Measurements from ENCODE around the gene SEMA4A. TPM values are rescaled to one million over a fixed set of nuclear protein-coding genes. Genes with fewer than 3 reads are reported as not detected.

SEMA4A gene
- total and polyA plus RNA-seq, 2 of the 8 experiments (the other 6 are each of a cell fraction or from before 2014, with no cell fraction given): 7.3 to 10.6 TPM

- no peak for TF ChIP-seq POLR2A (IDR thresholded peaks at IDR 0.05; ENCODE audit: control extremely low read depth in 1 of 2, low read depth in 2 of 2, low read length in 2 of 2)
- TF ChIP-seq ASH2L (IDR thresholded peaks at IDR 0.05; ENCODE audit: low read length): no peak
- TF ChIP-seq RBBP5 (IDR thresholded peaks at IDR 0.05; ENCODE audit: borderline replicate concordance, low read depth, low read length): no peak
- no peak for TF ChIP-seq ATF2 (IDR thresholded peaks at IDR 0.05; ENCODE audit: low read length)
- TF ChIP-seq NANOG (IDR thresholded peaks at IDR 0.05; ENCODE audit: insufficient read depth, low read depth, low read length, poor library complexity, severe bottlenecking): no peak
- TF ChIP-seq CHD1 (IDR thresholded peaks at IDR 0.05; ENCODE audit: low read depth, low read length): no peak
- no peak for TF ChIP-seq GABPA (IDR thresholded peaks at IDR 0.05; ENCODE audit: borderline replicate concordance, insufficient read depth, low read length)
- TF ChIP-seq SRF (IDR thresholded peaks at IDR 0.05; ENCODE audit: low read depth, low read length): no peak
- TF ChIP-seq CREB1 (IDR thresholded peaks at IDR 0.05): no peak
- no peak for TF ChIP-seq ZNF274 (IDR thresholded peaks at IDR 0.05; ENCODE audit: borderline replicate concordance, extremely low read depth, low read length)
Observed at GRCh38 chr1:156150333-156151011, 2.9 kb upstream of the SEMA4A start (continued).
